H54 (cell line): ENCODE results near the gene STIM1.
"Not testable (repeated sequence)": the region's sequence is repeated elsewhere in the genome, so short reads cannot be mapped to it uniquely, and the experiment has no call there.

Experiments
- DNase-seq: peaks from one replicate; pipeline ENCODE4 v3.0.0; 2011; ENCODE audit warnings: low spot score, mixed read lengths; ENCODE audit not compliant: insufficient read length
- FAIRE-seq: peaks from 3 replicates; lab custom pipeline; 2011; peaks lifted over from hg19 to GRCh38; lab: Jason Lieb, UNC
- POLR2A ChIP-seq: IDR thresholded peaks from 2 replicates; pipeline ENCODE4 v1.6.1; 2011; ENCODE audit warnings: low read depth, mild to moderate bottlenecking, low read length

STIM1 gene

DNA sequence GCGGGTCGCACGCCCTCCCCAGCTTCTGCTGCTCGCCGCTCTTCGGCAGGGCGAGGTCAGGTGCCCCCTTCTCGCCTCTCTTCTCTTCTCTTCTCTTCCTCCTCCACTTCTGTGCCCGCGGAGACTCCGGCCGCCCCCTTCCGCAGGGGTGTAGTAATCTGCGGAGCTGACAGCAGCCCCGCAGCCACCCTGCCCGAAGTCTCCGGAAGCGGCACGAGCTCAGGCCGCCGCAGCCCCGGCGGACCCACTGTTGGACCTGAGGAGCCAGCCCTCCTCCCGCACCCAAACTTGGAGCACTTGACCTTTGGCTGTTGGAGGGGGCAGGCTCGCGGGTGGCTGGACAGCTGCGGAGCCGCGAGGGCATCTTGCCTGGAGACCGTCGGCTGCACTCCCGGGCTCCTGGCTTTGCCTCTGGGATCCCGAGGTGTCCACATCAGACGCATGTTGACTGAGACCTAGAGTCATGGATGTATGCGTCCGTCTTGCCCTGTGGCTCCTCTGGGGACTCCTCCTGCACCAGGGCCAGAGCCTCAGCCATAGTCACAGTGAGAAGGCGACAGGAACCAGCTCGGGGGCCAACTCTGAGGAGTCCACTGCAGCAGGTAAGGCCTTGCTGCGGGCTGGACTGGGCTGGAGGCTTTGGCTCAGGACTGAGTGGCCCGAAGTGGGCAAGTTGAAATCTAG is 486 bp downstream of the STIM1 start:
- TF ChIP-seq POLR2A, result no peak
- FAIRE-seq (no peak), DNase-seq (no peak)

- no peak for DNase-seq
- FAIRE-seq, result no peak
- no peak for TF ChIP-seq POLR2A
Measured at GRCh38 chr11:3856856-3857553, 1.5 kb downstream of the STIM1 start.

- DNase-seq (no peak), FAIRE-seq (no peak)
- no peak for TF ChIP-seq POLR2A
Measured at GRCh38 chr11:3857628-3858027, 2.2 kb downstream of the STIM1 start.

GRCh38 chr11:3859373-3859881 is 4.0 kb downstream of the STIM1 start:
- DNase-seq, result no peak
- no peak for TF ChIP-seq POLR2A
- no peak for FAIRE-seq

GRCh38 chr11:3860375-3860774 is 4.9 kb downstream of the STIM1 start:
- DNase-seq (no peak), FAIRE-seq (no peak)
- TF ChIP-seq POLR2A, result no peak

DNA sequence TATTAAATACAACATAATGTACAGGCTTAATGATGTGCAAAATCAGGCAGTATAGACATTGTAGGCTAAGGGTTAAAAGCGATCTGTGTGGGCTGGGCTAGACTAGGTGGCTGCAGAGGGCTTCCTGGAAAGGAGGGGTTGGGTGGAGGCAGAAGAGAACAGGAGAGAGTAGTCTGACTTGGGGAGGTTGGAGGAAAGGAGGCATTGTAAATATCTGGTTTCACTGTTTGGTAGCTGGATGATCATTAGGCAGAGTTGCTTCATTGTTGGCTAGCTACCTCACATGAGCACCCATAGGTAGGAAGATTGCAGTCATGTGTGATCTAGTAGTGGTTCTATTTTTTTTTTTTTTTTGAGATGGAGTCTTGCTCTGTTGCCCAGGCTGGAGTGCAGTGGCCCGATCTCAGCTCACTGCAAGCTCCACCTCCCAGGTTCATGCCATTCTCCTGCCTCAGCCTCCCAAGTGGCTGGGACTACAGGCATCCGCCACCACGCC is 5.5 kb downstream of the STIM1 start:
- DNase-seq, FAIRE-seq: not testable (repeated sequence)

DNA sequence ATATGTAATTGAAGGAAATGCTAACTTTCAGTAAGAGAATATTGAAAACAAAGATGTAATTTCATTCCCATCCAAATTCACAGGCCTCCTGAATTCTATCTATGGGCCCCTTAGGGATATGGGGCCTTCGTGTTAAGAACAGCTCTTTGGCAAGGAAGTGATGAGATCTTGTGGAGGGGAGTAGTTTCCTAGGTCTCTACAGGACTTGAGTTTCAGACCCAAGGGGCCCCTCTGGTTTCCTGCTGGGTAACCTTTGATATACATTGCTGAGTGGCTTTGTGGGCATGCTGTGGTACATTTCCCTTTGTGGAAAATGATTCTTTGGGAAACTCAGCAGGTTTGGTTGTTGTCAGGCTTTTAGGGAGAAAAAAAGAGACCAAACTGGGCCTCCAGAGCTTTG is 6.2 kb downstream of the STIM1 start:
- TF ChIP-seq POLR2A, result no peak
- DNase-seq (no peak), FAIRE-seq (no peak)

DNA sequence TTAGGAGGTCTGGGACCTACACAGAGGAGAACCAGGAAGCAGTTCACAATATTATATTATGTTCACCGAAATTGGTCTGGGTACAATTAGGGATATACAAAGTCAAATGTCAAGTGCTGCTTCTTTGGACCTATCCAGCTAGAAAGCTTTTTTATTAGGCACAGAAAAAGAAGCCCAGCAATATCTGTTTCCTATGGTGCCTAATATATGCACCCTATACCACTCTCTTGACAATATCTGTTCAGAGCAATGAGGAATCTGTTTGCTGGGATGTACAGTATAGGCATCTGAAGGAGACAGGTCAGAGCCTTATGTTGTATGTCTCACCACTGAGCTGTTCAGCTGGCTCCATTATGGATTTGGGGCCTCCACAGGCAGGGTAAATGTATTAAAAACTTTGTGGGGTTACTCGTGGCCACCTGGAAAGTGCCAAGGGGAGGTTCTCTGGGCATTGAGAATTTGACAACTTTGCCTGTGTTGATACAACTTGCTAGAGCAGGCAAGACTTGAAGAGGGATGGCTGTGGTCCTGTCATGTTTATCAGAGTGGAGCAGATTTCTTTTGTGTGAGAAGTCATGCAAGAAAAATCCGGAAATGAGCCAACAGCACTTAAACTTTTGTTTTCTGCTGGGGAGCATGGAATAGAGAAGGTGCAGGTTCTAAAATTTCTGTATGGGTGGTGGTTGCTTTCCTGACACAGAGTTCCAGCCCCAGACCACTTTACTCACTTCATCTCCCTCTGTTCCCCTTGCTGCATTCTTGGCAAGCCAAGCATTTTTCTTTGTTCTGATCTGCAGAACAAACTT is 10.1 kb downstream of the STIM1 start:
- no peak for TF ChIP-seq POLR2A
- DNase-seq, result peak; percentile 37
- FAIRE-seq, result peak; percentile 65

GRCh38 chr11:3866206-3866605 is 10.7 kb downstream of the STIM1 start:
- DNase-seq (no peak), FAIRE-seq (no peak)
- no peak for TF ChIP-seq POLR2A

- FAIRE-seq (no peak), DNase-seq (no peak)
- no peak for TF ChIP-seq POLR2A
Measured at GRCh38 chr11:3866836-3867208, 11.4 kb downstream of the STIM1 start.

GRCh38 chr11:3867209-3868091 is 12.0 kb downstream of the STIM1 start:
- DNase-seq, result no peak
- no peak for TF ChIP-seq POLR2A
- FAIRE-seq, result no peak

DNA sequence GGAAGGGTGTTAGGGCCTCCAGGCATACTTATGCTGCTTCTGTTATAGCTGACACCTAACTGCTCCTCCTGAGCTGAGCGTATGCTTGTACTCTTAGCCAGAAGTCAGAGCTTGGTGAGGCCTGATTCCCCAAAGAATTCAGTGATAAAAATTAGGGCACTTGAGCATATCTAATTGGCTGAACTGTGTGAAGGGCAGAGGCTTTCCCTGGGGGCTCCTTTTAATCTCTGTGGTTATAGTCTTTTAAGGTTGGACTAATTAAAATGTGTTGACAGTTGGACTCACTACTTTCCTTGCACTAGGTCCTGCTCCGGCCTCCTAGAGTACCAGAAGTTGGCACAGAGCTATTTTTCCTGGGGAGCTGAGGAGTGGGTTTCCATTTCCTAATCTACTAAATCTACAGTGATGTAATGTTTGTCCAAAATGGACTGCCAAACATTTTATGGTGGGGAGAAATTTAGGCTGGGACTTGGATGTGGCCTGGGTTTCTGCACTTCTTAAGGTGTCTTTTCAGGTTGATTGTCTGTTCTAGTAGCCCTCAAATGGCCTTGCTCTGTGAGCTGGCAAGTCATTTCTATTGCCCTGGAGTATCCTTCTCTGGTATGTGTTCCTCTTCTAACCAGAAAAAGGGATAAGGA is 18.4 kb downstream of the STIM1 start:
- no peak for DNase-seq
- TF ChIP-seq POLR2A, result no peak
- FAIRE-seq, result no peak

- no peak for DNase-seq
- FAIRE-seq, result no peak
- no peak for TF ChIP-seq POLR2A
Measured at GRCh38 chr11:3876613-3877012, 21.1 kb downstream of the STIM1 start.
